Gastroesophageal sphincter (tissue), 3 donors: ENCODE results near the gene ZDHHC20.

Source experiments
- CTCF ChIP-seq, 4 experiments: fragments of 200-600 bp in 2 of 4; fragments of 450-650 bp in 2 of 4; sonication (generic) in 1 of 4; IDR thresholded peaks; one replicate each; pipeline ENCODE4 v1.5.1; 2017 to 2019; ENCODE audit warnings: antibody characterized with exemption in 4 of 4, mild to moderate bottlenecking in 2 of 4, moderate library complexity in 2 of 4
- EP300 ChIP-seq: sonication (generic); formaldehyde crosslinking; IDR thresholded peaks from one replicate; pipeline ENCODE4 v1.6.1; 2017; ENCODE audit warnings: antibody characterized with exemption, mild to moderate bottlenecking
- POLR2A ChIP-seq, 2 donors: fragments of 450-650 bp; IDR thresholded peaks; one replicate each; pipeline ENCODE4 v1.6.1; 2017; ENCODE audit warnings: antibody characterized with exemption in 2 of 2, mild to moderate bottlenecking in 2 of 2, moderate library complexity in 1 of 2

- TF ChIP-seq CTCF (IDR thresholded peaks at IDR 0.05): peak; percentile 65 to 94 (median 81)
- no peak for TF ChIP-seq POLR2A (IDR thresholded peaks at IDR 0.05)
- TF ChIP-seq EP300: no peak
These were observed 17.9 kb upstream of the ZDHHC20 start for GRCh38 chr13:21476893-21477472.
